GM21423 (cell line): ENCODE measurements around the gene LRSAM1.

Experiments
- ATAC-seq: cut with Tn5 transposase; IDR thresholded peaks from one replicate; pipeline ENCODE4 v1.9.1; 2021; ENCODE audit warnings: mild to moderate bottlenecking, moderate library complexity; ENCODE audit not compliant: unreplicated experiment

The LRSAM1 gene

DNA sequence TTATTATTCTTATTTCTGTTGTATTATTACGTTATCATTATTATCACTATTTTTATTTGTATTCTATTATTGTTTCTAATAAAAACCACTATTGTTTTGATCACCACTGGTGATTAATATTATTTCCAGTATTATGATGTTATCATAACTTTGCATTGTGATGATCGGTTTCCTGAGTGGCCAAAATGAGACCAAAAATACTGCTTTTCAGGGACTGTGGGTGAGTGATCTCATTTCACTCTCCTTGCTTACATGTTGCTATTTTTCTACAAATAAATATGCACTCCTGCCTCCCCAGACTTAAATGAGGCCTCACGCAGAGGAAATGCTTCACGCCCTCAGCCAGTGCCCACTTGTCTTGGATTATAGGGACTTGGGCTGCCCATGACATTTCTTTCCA lies 78.4 kb downstream of the LRSAM1 start:
- no peak for ATAC-seq

GRCh38 chr9:127530206-127530941 lies 79.1 kb downstream of the LRSAM1 start:
- ATAC-seq: no peak

DNA sequence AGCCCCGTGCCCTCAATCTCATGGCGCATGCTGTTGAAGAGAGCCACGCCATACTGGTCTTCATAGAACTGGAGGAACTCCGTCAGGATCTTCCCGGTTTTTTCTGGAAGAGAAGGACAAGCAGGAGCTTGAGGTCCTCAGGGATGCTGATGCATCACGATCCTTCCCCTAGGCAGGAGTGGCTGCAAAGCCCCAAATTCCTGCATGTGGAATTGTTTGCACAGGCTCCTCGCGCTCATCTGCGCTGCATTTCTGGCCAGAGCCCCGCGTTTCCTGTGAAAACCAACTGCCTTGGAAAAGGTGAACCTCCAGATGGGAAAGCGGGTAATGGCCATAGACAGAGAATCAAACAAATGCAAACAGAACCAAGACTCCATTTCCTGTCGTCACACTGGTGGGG lies 80.4 kb downstream of the LRSAM1 start:
- ATAC-seq: no peak

GRCh38 chr9:127534250-127534906 lies 83.1 kb downstream of the LRSAM1 start:
- ATAC-seq: no peak

DNA sequence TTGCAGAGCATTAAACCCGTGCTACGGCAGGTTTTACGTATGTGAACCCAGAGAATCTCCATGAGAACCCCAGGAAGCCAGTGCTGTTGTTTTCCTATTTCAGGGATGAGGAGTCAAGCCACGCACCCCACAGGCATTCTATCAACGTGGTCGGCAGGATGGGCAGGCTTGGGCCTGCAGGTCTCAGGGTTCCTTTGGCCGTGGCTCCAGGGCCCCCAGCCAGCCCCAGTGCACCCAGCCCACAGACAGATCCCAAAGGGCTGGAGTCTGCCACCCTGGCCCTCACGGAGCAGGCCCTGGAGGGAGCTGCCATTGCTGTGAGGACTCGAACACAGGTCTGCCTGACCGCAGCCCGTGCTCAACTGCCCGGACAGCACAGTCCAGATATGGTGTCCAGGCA lies 83.6 kb downstream of the LRSAM1 start:
- no peak for ATAC-seq

DNA sequence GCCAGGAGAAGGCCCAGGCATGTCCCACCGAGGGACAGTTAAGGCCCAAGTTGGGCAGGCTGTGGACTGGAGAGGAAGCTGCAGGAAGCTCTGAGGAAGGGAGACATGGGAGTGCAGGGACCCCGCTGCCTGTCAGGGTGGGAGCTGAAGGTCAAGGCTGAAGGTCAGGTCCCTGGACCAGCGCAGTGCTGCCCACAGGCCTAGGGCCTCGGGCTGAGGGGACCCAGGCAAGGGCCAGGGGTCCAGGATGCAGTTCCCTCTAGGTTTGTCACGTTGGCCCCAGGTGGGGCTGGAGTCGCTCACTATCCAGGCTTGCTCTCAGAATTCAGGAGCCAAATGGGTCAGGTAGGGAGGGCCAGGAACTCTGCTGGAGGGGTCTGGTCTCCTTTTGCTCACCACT lies 84.1 kb downstream of the LRSAM1 start:
- ATAC-seq: no peak

- ATAC-seq: no peak
These were observed 84.5 kb downstream of the LRSAM1 start for GRCh38 chr9:127535834-127536233.

DNA sequence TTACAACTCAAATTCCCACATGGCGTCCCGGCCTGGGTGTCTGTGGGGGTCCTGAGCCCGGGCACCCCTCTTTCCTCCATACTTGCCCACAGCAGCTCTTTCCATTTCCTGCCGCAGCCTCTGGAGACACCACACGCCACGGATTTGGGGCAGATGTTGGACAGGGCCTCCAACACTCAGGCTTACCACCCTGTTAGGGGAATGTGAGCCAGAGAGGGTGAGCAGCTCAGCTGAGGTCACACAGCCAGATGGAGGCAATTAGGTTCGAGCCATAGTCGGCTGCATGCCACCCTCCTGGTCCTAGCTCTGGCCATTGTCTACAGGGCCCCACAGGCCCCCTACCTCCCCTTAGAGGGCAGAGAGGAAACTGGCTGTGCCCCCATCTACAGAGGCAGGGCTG lies 85.2 kb downstream of the LRSAM1 start:
- no peak for ATAC-seq

DNA sequence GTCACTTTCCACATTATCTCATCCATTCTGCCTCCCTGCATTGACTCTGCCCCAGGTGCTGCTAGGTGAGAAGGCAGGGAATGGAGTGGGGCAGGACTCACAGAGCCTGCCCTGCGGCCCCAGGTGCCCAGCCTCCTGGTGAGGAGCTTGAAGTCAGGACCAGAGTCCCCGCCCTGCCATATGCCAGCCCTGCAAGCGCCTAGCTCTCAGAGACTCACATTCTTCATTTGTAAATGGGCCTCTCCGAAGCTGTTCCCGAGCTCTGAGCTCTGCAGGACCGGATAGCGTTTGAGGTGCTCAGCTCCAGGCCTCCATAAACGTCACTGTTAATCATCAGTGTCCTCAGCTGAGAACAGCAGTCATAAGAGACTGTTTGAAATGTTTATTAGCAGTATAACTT lies 85.7 kb downstream of the LRSAM1 start:
- no peak for ATAC-seq

GRCh38 chr9:127537792-127538191 lies 86.5 kb downstream of the LRSAM1 start:
- ATAC-seq: no peak

GRCh38 chr9:127538849-127539258 lies 87.5 kb downstream of the LRSAM1 start:
- ATAC-seq: no peak

- ATAC-seq: no peak
These were observed 88.1 kb downstream of the LRSAM1 start for GRCh38 chr9:127539259-127539981.

DNA sequence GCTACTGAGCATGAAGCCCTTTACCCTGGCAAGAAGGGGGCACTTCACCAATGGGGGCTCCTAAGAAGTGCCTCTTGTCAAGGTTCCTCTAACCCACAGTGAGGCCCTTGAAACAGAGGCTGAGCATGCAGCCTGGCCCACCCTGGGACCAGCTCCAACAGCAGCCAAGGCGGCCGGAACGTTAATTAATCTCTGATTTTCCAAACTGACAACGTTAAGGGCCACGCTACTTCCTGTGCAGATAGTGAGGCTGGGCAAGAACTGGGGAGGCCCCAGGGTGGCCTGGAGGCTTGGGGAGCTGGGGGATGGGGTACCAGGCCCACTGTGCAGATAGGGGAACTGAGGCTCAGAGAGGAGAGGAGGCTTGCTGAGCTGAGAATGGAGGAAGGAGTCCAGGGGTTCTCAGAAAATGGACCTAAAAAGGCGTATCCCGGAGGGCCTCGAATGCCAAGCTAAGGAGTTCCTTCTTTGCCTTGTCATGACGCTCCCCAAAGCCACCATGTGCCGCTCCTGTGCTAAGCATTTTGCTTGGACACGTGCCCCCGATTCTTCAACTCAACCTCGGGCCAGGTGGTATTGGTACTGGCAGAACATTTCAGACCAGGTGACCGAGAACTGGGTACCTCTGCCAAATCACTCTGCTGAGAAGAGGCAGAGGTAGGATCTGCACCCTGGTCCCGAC lies 88.8 kb downstream of the LRSAM1 start:
- ATAC-seq: no peak

DNA sequence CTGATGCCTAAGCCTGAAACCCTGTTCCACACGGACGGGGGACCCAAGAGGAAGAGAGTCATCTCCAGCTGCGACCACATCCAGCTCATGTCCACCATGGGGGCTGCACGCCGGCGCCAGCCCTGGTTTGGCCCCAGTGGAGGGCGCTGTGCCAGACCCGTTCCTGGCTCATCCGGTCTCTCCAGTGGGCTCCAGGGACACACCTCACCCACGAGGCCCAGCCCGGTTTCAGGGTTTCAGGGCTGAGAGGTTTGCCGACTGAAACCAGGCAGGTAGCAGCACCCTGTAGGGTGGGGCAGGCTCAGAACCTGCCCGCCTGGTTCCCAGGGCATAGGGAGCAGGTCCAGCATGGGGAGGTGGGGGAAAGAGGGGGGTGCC lies 89.3 kb downstream of the LRSAM1 start:
- no peak for ATAC-seq

DNA sequence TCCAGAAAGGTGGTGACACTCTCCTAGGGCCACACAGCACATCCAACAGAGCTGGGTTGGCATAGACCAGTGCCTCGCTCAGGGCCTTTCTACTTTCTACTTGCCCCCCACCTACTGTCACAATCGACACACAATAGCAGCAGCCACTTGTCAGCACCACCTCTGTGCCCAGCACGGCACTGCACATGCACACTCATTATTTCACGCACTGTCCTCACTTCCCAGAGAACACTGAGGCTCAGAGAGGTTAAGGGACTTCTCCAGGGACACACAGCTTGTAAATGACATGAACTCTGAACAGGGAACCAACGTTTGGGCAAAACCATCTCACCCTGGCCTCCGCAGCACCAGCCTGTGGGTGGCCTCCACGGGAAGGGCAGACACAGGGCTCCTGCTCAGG lies 89.9 kb downstream of the LRSAM1 start:
- ATAC-seq: no peak

GRCh38 chr9:127541865-127542264 lies 90.6 kb downstream of the LRSAM1 start:
- no peak for ATAC-seq

DNA sequence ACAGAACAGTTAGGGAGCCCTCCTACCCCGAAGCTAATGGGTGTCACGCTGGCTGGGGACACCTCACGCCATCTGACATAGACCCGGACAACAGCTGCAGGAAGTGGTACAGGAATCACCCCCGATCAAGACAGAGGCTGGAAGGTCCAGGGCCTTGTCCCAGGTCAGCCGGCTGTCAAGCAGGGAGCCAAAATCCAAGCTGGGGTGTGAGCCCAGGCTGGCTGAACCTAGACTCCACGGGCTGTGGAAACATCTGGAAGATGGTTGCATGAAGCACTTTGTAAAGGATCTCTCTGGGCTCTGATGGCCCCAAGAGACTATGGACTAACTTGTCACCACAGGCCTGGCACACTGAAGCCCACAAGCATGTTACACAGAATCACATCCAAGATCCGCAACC lies 91.9 kb downstream of the LRSAM1 start:
- ATAC-seq: no peak

- ATAC-seq: no peak
These were observed 92.7 kb downstream of the LRSAM1 start for GRCh38 chr9:127543973-127544533.

- ATAC-seq: peak; percentile 63
These were observed 94.2 kb downstream of the LRSAM1 start for GRCh38 chr9:127545196-127546124.
